Subcutaneous abdominal adipose tissue (tissue), 5 donors: ENCODE measurements around the gene WEE1.
"Not testable (repeated sequence)": the region's sequence is repeated elsewhere in the genome, so short reads cannot be mapped to it uniquely, and the experiment has no call there.

ENCODE experiments used
- H3K27ac ChIP-seq: one replicate; pipeline ENCODE4 v1.7.0; 2013; ENCODE audit warnings: low read depth, mild to moderate bottlenecking, inconsistent platforms, low read length, moderate library complexity
- H3K27me3 ChIP-seq, 5 donors: one replicate each; pipeline ENCODE4 v1.7.0; 2013; ENCODE audit warnings: low read length in 5 of 5, inconsistent platforms in 1 of 5; ENCODE audit not compliant: control insufficient read depth in 5 of 5, insufficient read depth in 4 of 5
- H3K36me3 ChIP-seq, 5 donors: one replicate each; pipeline ENCODE4 v1.7.0; 2013; ENCODE audit warnings: low read length in 5 of 5; ENCODE audit not compliant: control insufficient read depth in 5 of 5, insufficient read depth in 5 of 5
- H3K4me1 ChIP-seq, 5 donors: one replicate each; pipeline ENCODE4 v1.7.0; 2013; ENCODE audit warnings: low read length in 5 of 5, mild to moderate bottlenecking in 3 of 5, moderate library complexity in 1 of 5; ENCODE audit not compliant: control insufficient read depth in 5 of 5, insufficient read depth in 5 of 5
- H3K4me3 ChIP-seq, 5 donors: one replicate each; pipeline ENCODE4 v1.7.0; 2013; ENCODE audit warnings: low read length in 5 of 5, low read depth in 1 of 5
- H3K9ac ChIP-seq, 5 donors: one replicate each; pipeline ENCODE4 v1.7.0; 2013; ENCODE audit warnings: low read length in 5 of 5, mild to moderate bottlenecking in 4 of 5, moderate library complexity in 3 of 5
- H3K9me3 ChIP-seq, 5 donors: one replicate each; pipeline ENCODE4 v1.7.0; 2013; ENCODE audit warnings: low read length in 5 of 5; ENCODE audit not compliant: control insufficient read depth in 5 of 5
- donor health status: healthy.
- donor health status: healthy.
- donor health status: healthy.
- donor health status: healthy.
- donor health status: healthy.

Gene WEE1

GRCh38 chr11:9617940-9618339 is 44.5 kb downstream of the WEE1 start:
- Histone ChIP-seq H3K27ac (no peak overlapping the region), H3K9me3 (no peaks in the 10 kb centered on the region)

GRCh38 chr11:9619004-9619403 is 45.5 kb downstream of the WEE1 start:
- Histone ChIP-seq H3K36me3 (no peaks in the 10 kb centered on the region), H3K4me1 (peaks cover 2 to 16% (median 14%) of the 10 kb centered on the region in 5 donors), H3K9me3 (no peaks in the 10 kb centered on the region), H3K4me3 (no peak overlapping the region), H3K9ac (no peak overlapping the region), H3K27ac (no peak overlapping the region), H3K27me3 (no peaks in the 10 kb centered on the region)

More at GRCh38 chr11:9617940-9618339, 44.5 kb downstream of the WEE1 start:
- Histone ChIP-seq H3K36me3 (no peaks in the 10 kb centered on the region), H3K4me3 (no peak overlapping the region), H3K4me1 (peaks cover 2 to 23% (median 21%) of the 10 kb centered on the region in 5 donors), H3K27me3 (no peaks in the 10 kb centered on the region), H3K9ac (no peak overlapping the region)

GRCh38 chr11:9619971-9620370 is 46.5 kb downstream of the WEE1 start:
- Histone ChIP-seq H3K4me3 (no peak overlapping the region), H3K9ac (no peak overlapping the region), H3K4me1 (peaks cover 0 to 12% (median 6%) of the 10 kb centered on the region in 5 donors), H3K9me3 (no peaks in the 10 kb centered on the region), H3K36me3 (no peaks in the 10 kb centered on the region), H3K27me3 (no peaks in the 10 kb centered on the region), H3K27ac (no peak overlapping the region)

- H3K4me1 ChIP-seq: peaks cover 6 to 30% (median 9%) of the 10 kb centered on the region in 5 donors
- not testable (repeated sequence) for H3K9me3 ChIP-seq, H3K27me3 ChIP-seq, H3K27ac ChIP-seq, H3K9ac ChIP-seq, H3K4me3 ChIP-seq, H3K36me3 ChIP-seq
Measured at GRCh38 chr11:9622353-9622752, 48.9 kb downstream of the WEE1 start.

GRCh38 chr11:9623053-9623452 is 49.6 kb downstream of the WEE1 start:
- not testable (repeated sequence) for H3K4me3 ChIP-seq, H3K9ac ChIP-seq, H3K9me3 ChIP-seq, H3K27ac ChIP-seq, H3K36me3 ChIP-seq, H3K27me3 ChIP-seq
- peaks cover 6 to 31% (median 9%) of the 10 kb centered on the region in 5 donors for H3K4me1 ChIP-seq

GRCh38 chr11:9624448-9624847 is 51.0 kb downstream of the WEE1 start:
- Histone ChIP-seq H3K27ac (no peak overlapping the region), H3K36me3 (no peaks in the 10 kb centered on the region), H3K4me1 (peaks cover 6 to 31% (median 9%) of the 10 kb centered on the region in 5 donors), H3K4me3 (no peak overlapping the region), H3K27me3 (no peaks in the 10 kb centered on the region), H3K9ac (no peak overlapping the region), H3K9me3 (no peaks in the 10 kb centered on the region)

- no peaks in the 10 kb centered on the region for H3K9me3 ChIP-seq
- H3K9ac ChIP-seq: no peak overlapping the region
- no peaks in the 10 kb centered on the region for H3K36me3 ChIP-seq
- H3K27ac ChIP-seq: peak overlapping the region; percentile 14
- H3K27me3 ChIP-seq: no peaks in the 10 kb centered on the region
- H3K4me1 ChIP-seq: peaks cover 6 to 31% (median 9%) of the 10 kb centered on the region in 5 donors
- no peak overlapping the region for H3K4me3 ChIP-seq
Measured at GRCh38 chr11:9625162-9625561, 51.7 kb downstream of the WEE1 start.

GRCh38 chr11:9625728-9626127 is 52.3 kb downstream of the WEE1 start:
- Histone ChIP-seq H3K4me1 (peaks cover 6 to 31% (median 9%) of the 10 kb centered on the region in 5 donors), H3K36me3 (no peaks in the 10 kb centered on the region), H3K27ac (peak overlapping the region; percentile 14), H3K9me3 (no peaks in the 10 kb centered on the region), H3K27me3 (no peaks in the 10 kb centered on the region), H3K9ac (no peak overlapping the region), H3K4me3 (no peak overlapping the region)

GRCh38 chr11:9626496-9627394 is 53.3 kb downstream of the WEE1 start:
- Histone ChIP-seq H3K9ac (peak overlapping the region in 2 of 5 donors; percentile 7 to 41), H3K4me1 (peaks cover 6 to 31% (median 9%) of the 10 kb centered on the region in 5 donors), H3K4me3 (peak overlapping the region in 4 of 5 donors; percentile 24 to 45 (median 32)), H3K27me3 (no peaks in the 10 kb centered on the region), H3K9me3 (no peaks in the 10 kb centered on the region), H3K36me3 (no peaks in the 10 kb centered on the region), H3K27ac (peak overlapping the region; percentile 14)

GRCh38 chr11:9629064-9629463 is 55.6 kb downstream of the WEE1 start:
- Histone ChIP-seq H3K36me3 (no peaks in the 10 kb centered on the region), H3K9ac (no peak overlapping the region), H3K4me1 (peaks cover 6 to 31% (median 9%) of the 10 kb centered on the region in 5 donors), H3K27me3 (no peaks in the 10 kb centered on the region), H3K9me3 (no peaks in the 10 kb centered on the region), H3K4me3 (no peak overlapping the region), H3K27ac (no peak overlapping the region)
